ENCODE data around the gene DPYD. TPM values are rescaled to one million over a fixed set of nuclear protein-coding genes. Genes with fewer than 3 reads are reported as not detected.

The DPYD gene
- total RNA-seq, 1 experiment from 2014 or later: 0.46 TPM

DNA sequence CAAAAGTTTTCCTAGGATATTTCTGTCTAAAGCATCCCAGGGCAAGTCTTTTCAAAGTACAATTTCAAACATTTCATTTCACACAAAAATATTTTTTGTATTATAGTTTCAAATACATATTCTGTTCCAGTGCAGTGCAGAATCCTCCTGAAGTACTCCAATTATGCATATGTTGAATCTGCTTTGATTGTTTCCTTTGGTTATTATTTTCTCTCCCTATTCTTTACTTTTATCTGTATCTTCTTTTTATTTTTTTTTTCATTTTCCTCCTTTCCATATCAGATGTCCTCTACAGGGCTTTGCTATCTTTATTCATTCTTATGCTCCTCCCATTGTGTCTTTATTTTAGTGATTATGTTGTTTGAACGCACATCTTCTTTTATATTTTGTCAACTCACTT, 274.8 kb downstream of the DPYD start:
- H3K27ac Mint-ChIP-seq: no peak overlapping the region
- peaks cover 35% of the 10 kb centered on the region for H3K9me3 Mint-ChIP-seq
- ChIA-PET POLR2A (no interaction called here), CTCF (no interaction called here)
- TF ChIP-seq, protein P1, sequence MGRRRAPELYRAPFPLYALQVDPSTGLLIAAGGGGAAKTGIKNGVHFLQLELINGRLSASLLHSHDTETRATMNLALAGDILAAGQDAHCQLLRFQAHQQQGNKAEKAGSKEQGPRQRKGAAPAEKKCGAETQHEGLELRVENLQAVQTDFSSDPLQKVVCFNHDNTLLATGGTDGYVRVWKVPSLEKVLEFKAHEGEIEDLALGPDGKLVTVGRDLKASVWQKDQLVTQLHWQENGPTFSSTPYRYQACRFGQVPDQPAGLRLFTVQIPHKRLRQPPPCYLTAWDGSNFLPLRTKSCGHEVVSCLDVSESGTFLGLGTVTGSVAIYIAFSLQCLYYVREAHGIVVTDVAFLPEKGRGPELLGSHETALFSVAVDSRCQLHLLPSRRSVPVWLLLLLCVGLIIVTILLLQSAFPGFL (CRISPR knock-in tag; IDR thresholded peaks at IDR 0.05; ENCODE audit: borderline replicate concordance): no peak
- TF ChIP-seq JAZF1 (CRISPR knock-in tag; IDR thresholded peaks at IDR 0.05) (no peak), NR2C2 (CRISPR knock-in tag; IDR thresholded peaks at IDR 0.05) (no peak), IRF2 (CRISPR knock-in tag; IDR thresholded peaks at IDR 0.05; ENCODE audit: borderline replicate concordance, low read depth) (no peak), SMAD4 (CRISPR knock-in tag; IDR thresholded peaks at IDR 0.05) (no peak), FOXJ3 (CRISPR knock-in tag; IDR thresholded peaks at IDR 0.05; ENCODE audit: borderline replicate concordance) (no peak), ZNF263 (CRISPR knock-in tag; IDR thresholded peaks at IDR 0.05; ENCODE audit: low read depth) (no peak), GRHL2 (CRISPR knock-in tag; IDR thresholded peaks at IDR 0.05; ENCODE audit: insufficient replicate concordance, severe bottlenecking) (no peak), ZNF671 (CRISPR knock-in tag; IDR thresholded peaks at IDR 0.05) (no peak), ZNF232 (CRISPR knock-in tag; IDR thresholded peaks at IDR 0.05) (no peak), TCF7 (CRISPR knock-in tag; IDR thresholded peaks at IDR 0.05; ENCODE audit: low read depth) (no peak)
- TF ChIP-seq, protein P2, sequence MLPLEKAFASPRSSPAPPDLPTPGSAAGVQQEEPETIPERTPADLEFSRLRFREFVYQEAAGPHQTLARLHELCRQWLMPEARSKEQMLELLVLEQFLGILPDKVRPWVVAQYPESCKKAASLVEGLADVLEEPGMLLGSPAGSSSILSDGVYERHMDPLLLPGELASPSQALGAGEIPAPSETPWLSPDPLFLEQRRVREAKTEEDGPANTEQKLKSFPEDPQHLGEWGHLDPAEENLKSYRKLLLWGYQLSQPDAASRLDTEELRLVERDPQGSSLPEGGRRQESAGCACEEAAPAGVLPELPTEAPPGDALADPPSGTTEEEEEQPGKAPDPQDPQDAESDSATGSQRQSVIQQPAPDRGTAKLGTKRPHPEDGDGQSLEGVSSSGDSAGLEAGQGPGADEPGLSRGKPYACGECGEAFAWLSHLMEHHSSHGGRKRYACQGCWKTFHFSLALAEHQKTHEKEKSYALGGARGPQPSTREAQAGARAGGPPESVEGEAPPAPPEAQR (CRISPR knock-in tag; IDR thresholded peaks at IDR 0.05): no peak
- TF ChIP-seq, protein P3, sequence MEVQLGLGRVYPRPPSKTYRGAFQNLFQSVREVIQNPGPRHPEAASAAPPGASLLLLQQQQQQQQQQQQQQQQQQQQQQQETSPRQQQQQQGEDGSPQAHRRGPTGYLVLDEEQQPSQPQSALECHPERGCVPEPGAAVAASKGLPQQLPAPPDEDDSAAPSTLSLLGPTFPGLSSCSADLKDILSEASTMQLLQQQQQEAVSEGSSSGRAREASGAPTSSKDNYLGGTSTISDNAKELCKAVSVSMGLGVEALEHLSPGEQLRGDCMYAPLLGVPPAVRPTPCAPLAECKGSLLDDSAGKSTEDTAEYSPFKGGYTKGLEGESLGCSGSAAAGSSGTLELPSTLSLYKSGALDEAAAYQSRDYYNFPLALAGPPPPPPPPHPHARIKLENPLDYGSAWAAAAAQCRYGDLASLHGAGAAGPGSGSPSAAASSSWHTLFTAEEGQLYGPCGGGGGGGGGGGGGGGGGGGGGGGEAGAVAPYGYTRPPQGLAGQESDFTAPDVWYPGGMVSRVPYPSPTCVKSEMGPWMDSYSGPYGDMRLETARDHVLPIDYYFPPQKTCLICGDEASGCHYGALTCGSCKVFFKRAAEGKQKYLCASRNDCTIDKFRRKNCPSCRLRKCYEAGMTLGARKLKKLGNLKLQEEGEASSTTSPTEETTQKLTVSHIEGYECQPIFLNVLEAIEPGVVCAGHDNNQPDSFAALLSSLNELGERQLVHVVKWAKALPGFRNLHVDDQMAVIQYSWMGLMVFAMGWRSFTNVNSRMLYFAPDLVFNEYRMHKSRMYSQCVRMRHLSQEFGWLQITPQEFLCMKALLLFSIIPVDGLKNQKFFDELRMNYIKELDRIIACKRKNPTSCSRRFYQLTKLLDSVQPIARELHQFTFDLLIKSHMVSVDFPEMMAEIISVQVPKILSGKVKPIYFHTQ (CRISPR knock-in tag; IDR thresholded peaks at IDR 0.05): no peak
- DNase-seq (ENCODE audit: low spot score) (no peak), ATAC-seq (no peak)
- H3K4me1 Mint-ChIP-seq: peaks cover 3% of the 10 kb centered on the region; the same call in 1 of the 2 replicates
- H3K4me3 Mint-ChIP-seq: no peak overlapping the region
- peaks cover 13% of the 10 kb centered on the region for H3K36me3 Mint-ChIP-seq
- no peaks in the 10 kb centered on the region for H3K27me3 Mint-ChIP-seq (ENCODE audit: low read depth)

GRCh38 chr1:97640677-97641076, 280.2 kb downstream of the DPYD start:
- ATAC-seq (no peak), DNase-seq (ENCODE audit: low spot score) (no peak)
- H3K27me3 Mint-ChIP-seq (ENCODE audit: low read depth): no peaks in the 10 kb centered on the region
- ChIA-PET CTCF (no interaction called here), POLR2A (no interaction called here)
- no peak overlapping the region for H3K27ac Mint-ChIP-seq
- no peaks in the 10 kb centered on the region for H3K4me1 Mint-ChIP-seq
- peaks cover 22% of the 10 kb centered on the region for H3K9me3 Mint-ChIP-seq
- peaks cover 8% of the 10 kb centered on the region; the same call in 1 of the 2 replicates for H3K36me3 Mint-ChIP-seq
- H3K4me3 Mint-ChIP-seq: no peak overlapping the region
- TF ChIP-seq TCF7 (CRISPR knock-in tag; IDR thresholded peaks at IDR 0.05; ENCODE audit: low read depth): no peak
- TF ChIP-seq NFE2L1 (CRISPR knock-in tag; IDR thresholded peaks at IDR 0.05): no peak
- TF ChIP-seq, protein P4, sequence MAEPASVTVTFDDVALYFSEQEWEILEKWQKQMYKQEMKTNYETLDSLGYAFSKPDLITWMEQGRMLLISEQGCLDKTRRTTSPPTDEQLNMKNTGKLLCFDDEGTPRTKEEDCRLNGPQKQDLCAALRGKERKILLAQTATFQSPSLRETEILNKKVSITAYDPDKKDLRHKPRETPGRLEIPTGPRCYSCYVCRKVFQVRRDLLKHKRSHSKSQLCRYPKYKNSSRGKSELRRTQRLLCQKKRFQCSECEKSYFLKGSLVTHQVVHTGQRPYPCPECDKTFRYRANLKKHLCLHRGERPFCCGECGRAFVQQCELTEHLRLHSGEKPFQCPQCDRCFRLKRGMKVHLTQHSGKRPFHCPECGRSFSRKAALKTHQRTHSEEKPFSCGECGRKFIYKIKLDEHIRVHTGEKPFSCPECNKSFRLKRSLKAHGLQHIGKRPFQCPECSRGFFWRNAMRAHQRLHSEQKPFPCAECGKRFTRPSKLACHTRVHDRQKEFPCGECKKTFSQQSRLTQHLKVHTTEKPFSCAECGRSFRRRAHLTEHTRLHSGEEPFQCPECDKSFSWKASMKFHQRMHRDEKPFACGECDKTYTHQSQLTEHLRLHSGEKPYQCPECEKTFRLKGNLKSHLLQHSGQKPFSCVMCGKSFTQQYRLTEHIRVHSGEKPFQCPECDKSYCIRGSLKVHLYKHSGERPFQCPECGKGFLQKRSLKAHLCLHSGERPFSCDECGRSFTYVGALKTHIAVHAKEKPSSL (CRISPR knock-in tag; conservative IDR thresholded peaks at IDR 0.05): no peak
- TF ChIP-seq EMX1 (CRISPR knock-in tag; IDR thresholded peaks at IDR 0.05): no peak
- TF ChIP-seq FOXP4 (CRISPR knock-in tag; IDR thresholded peaks at IDR 0.05): no peak
- TF ChIP-seq NR3C1 (CRISPR knock-in tag; conservative IDR thresholded peaks at IDR 0.05; ENCODE audit: low read depth): no peak
- TF ChIP-seq, protein P5, sequence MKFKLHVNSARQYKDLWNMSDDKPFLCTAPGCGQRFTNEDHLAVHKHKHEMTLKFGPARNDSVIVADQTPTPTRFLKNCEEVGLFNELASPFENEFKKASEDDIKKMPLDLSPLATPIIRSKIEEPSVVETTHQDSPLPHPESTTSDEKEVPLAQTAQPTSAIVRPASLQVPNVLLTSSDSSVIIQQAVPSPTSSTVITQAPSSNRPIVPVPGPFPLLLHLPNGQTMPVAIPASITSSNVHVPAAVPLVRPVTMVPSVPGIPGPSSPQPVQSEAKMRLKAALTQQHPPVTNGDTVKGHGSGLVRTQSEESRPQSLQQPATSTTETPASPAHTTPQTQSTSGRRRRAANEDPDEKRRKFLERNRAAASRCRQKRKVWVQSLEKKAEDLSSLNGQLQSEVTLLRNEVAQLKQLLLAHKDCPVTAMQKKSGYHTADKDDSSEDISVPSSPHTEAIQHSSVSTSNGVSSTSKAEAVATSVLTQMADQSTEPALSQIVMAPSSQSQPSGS (CRISPR knock-in tag; IDR thresholded peaks at IDR 0.05; ENCODE audit: borderline replicate concordance, low read depth): no peak
- no peak for TF ChIP-seq CREB1 (CRISPR knock-in tag; IDR thresholded peaks at IDR 0.05)
- TF ChIP-seq E2F5 (CRISPR knock-in tag; IDR thresholded peaks at IDR 0.05): no peak
- no peak for TF ChIP-seq SMAD4 (CRISPR knock-in tag; IDR thresholded peaks at IDR 0.05)
- TF ChIP-seq, protein P6, sequence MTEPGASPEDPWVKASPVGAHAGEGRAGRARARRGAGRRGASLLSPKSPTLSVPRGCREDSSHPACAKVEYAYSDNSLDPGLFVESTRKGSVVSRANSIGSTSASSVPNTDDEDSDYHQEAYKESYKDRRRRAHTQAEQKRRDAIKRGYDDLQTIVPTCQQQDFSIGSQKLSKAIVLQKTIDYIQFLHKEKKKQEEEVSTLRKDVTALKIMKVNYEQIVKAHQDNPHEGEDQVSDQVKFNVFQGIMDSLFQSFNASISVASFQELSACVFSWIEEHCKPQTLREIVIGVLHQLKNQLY (CRISPR knock-in tag; IDR thresholded peaks at IDR 0.05): no peak

All from WTC11 (cell line).